Endothelial cell of umbilical vein (primary cell): ENCODE measurements around the gene TNFRSF11A. TPM values are rescaled to one million over a fixed set of nuclear protein-coding genes. Genes with fewer than 3 reads are reported as not detected.

Source experiments
- BruUV-seq: library from RNA; stranded (reverse); fragments of 400-500 nt; replicated peaks from 2 replicates; lab custom pipeline; 2021; lab: Mats Ljungman, UMichigan
- CTCF ChIA-PET: fragments of 300-600, 350-600 bp; sonication (Branson Sonifier 250); formaldehyde crosslinking; loops from one replicate; lab custom pipeline; 2021; ENCODE audit warnings: antibody characterized with exemption, inconsistent platforms; lab: Charles Lee
- POLR2A ChIA-PET: fragments of 300-600, 350-600 bp; sonication (Branson Sonifier 250); formaldehyde crosslinking; loops from one replicate; lab custom pipeline; 2021; ENCODE audit warnings: antibody characterized with exemption, inconsistent platforms; lab: Charles Lee
- DNase-seq: peaks from one replicate; pipeline ENCODE4 v3.0.0-alpha.2; 2011; ENCODE audit warnings: low read depth, low spot score
- FAIRE-seq: peaks from 2 replicates; lab custom pipeline; 2011; peaks lifted over from hg19 to GRCh38; lab: Jason Lieb, UNC
- H2AFZ ChIP-seq: 2 replicates; pipeline ENCODE4 v1.6.0; 2012; ENCODE audit warnings: low read depth, low read length, control low read depth, inconsistent platforms
- H3K27ac ChIP-seq: 2 replicates; pipeline ENCODE4 v1.5.1; 2011; ENCODE audit warnings: low read depth, mild to moderate bottlenecking, control low read depth, low read length, moderate library complexity; ENCODE audit not compliant: insufficient read depth
- H3K27me3 ChIP-seq, 2 experiments: 2 replicates each; pipeline versions ENCODE4 v1.6.0 to v1.6.1; 2011; ENCODE audit warnings: low read length in 2 of 2, mixed read lengths in 1 of 2; ENCODE audit not compliant: control insufficient read depth in 2 of 2, insufficient read depth in 2 of 2
- H3K36me3 ChIP-seq, 2 experiments: 2 replicates in 1 of 2; 3 replicates in 1 of 2; pipeline ENCODE4 v1.5.1; 2011; ENCODE audit warnings: low read length in 2 of 2, mild to moderate bottlenecking in 1 of 2, moderate library complexity in 1 of 2; ENCODE audit not compliant: control insufficient read depth in 2 of 2, insufficient read depth in 2 of 2; ENCODE audit errors: extremely low read depth in 1 of 2
- H3K4me1 ChIP-seq: 3 replicates; pipeline ENCODE4 v1.5.1; 2011; ENCODE audit warnings: mild to moderate bottlenecking, low read length; ENCODE audit not compliant: control insufficient read depth, insufficient read depth; ENCODE audit errors: extremely low read depth
- H3K4me2 ChIP-seq: 2 replicates; pipeline ENCODE4 v1.6.1; 2011; ENCODE audit warnings: low read length, control low read depth, mixed read lengths; ENCODE audit not compliant: insufficient read depth
- H3K4me3 ChIP-seq, 3 experiments: fragments of 200-600 bp in 1 of 3; sonication (generic), shearing (Covaris generic) in 1 of 3; replicated peaks in 1 of 3; 2 replicates each; pipeline ENCODE4 v1.5.1; 2011 to 2016; ENCODE audit warnings: control low read depth in 3 of 3, low read length in 3 of 3, mild to moderate bottlenecking in 2 of 3, inconsistent platforms in 1 of 3, low read depth in 1 of 3, moderate library complexity in 1 of 3; ENCODE audit not compliant: insufficient read depth in 1 of 3
- H3K79me2 ChIP-seq: 2 replicates; pipeline ENCODE4 v1.6.0; 2012; ENCODE audit warnings: low read length, inconsistent platforms; ENCODE audit not compliant: control insufficient read depth, insufficient read depth
- H3K9ac ChIP-seq: replicated peaks from 2 replicates; pipeline ENCODE3; 2011; ENCODE audit warnings: low read length, control low read depth; ENCODE audit not compliant: insufficient read depth; ENCODE audit errors: extremely low read depth
- H3K9me1 ChIP-seq: replicated peaks from 3 replicates; pipeline ENCODE4 v1.6.0; 2011; ENCODE audit warnings: mild to moderate bottlenecking, low read length; ENCODE audit not compliant: control insufficient read depth, insufficient read depth; ENCODE audit errors: extremely low read depth
- H3K9me3 ChIP-seq: replicated peaks from 2 replicates; pipeline ENCODE4 v1.5.1; 2012; ENCODE audit warnings: low read length, inconsistent platforms; ENCODE audit not compliant: control insufficient read depth, insufficient read depth
- H4K20me1 ChIP-seq: replicated peaks from 2 replicates; pipeline ENCODE3; 2011; ENCODE audit warnings: mild to moderate bottlenecking, low read length; ENCODE audit not compliant: control insufficient read depth, insufficient read depth; ENCODE audit errors: extremely low read depth
- EZH2 ChIP-seq: IDR thresholded peaks from 2 replicates; pipeline ENCODE4 v1.6.1; 2012; ENCODE audit warnings: borderline replicate concordance, low read depth, mild to moderate bottlenecking, moderate library complexity, low read length, inconsistent platforms; ENCODE audit not compliant: severe bottlenecking
- FOS ChIP-seq: IDR thresholded peaks from 2 replicates; pipeline ENCODE4 v1.6.1; 2011; ENCODE audit warnings: mild to moderate bottlenecking, low read length, moderate library complexity, borderline replicate concordance; ENCODE audit not compliant: insufficient read depth
- GATA2 ChIP-seq: IDR thresholded peaks from 2 replicates; pipeline ENCODE4 v1.7.0; 2011; ENCODE audit warnings: low read depth, mild to moderate bottlenecking, moderate library complexity, mixed read lengths, low read length; ENCODE audit not compliant: insufficient read length, insufficient read depth
- JUN ChIP-seq: IDR thresholded peaks from 2 replicates; pipeline ENCODE4 v1.6.1; 2011; ENCODE audit warnings: borderline replicate concordance, low read depth; ENCODE audit not compliant: insufficient read length, insufficient read depth
- MYC ChIP-seq: IDR thresholded peaks from one replicate; pipeline ENCODE4 v1.6.1; 2011; ENCODE audit warnings: mild to moderate bottlenecking, low read depth, low read length
- POLR2A ChIP-seq: IDR thresholded peaks from 2 replicates; pipeline ENCODE4 v1.6.1; 2012; ENCODE audit warnings: low read depth, mild to moderate bottlenecking, control low read depth, low read length
- POLR2AphosphoS5 ChIP-seq: IDR thresholded peaks from 2 replicates; pipeline ENCODE4 v1.6.1; 2012; ENCODE audit warnings: low read depth, mild to moderate bottlenecking, control low read depth, low read length, moderate library complexity; ENCODE audit not compliant: insufficient read depth
- dilution Hi-C: fragments of 300-500 bp; cut with MboI; formaldehyde crosslinking; loops from one replicate; pipeline ENCODE4 v1.15.0; 2019; ENCODE audit warnings: low sequenced_read_pairs; ENCODE audit not compliant: extremely low pct_ligation_motif_present
- intact Hi-C: fragments of 100-400 bp; cut with micrococcal nuclease; formaldehyde crosslinking; loops from one replicate; pipeline ENCODE4 v1.10.0; 2022
- polyA plus RNA-seq, 4 experiments: library from polyadenylated mRNA; depleted of rRNA in 3 of 4; stranded (reverse) in 3 of 4; unstranded in 1 of 4; fragments of >200 nt; gene quantifications; 2 replicates each; pipeline versions ENCODE4 v1.2.1 to v1.2.3, GENCODE V29; 2011 to 2012; ENCODE audit warnings: missing spikeins in 1 of 4
- total RNA-seq: library from RNA; stranded (reverse); gene quantifications from 2 replicates; pipeline ENCODE4 v1.2.3, GENCODE V29; 2021
- TF ChIP-seq, protein P1 (sequence below), 2 donors: IDR thresholded peaks; 1 replicate in 1 of 2; 2 replicates in 1 of 2; pipeline ENCODE4 v1.5.1; 2011; ENCODE audit warnings: low read length in 2 of 2, mild to moderate bottlenecking in 2 of 2, moderate library complexity in 2 of 2, control low read depth in 1 of 2, inconsistent platforms in 1 of 2, low read depth in 1 of 2; ENCODE audit not compliant: insufficient read depth in 1 of 2; ENCODE audit errors: extremely low read depth in 1 of 2
- TF ChIP-seq, protein P2 (sequence below): IDR thresholded peaks from 2 replicates; pipeline ENCODE4 v1.6.1; 2011; ENCODE audit not compliant: insufficient read depth, insufficient read length

The TNFRSF11A gene
- total and polyA plus RNA-seq, 2 donors (not counting 3 experiments of a cell fraction or from before 2014, with no cell fraction given) = 10.4 to 11.1 TPM

DNA sequence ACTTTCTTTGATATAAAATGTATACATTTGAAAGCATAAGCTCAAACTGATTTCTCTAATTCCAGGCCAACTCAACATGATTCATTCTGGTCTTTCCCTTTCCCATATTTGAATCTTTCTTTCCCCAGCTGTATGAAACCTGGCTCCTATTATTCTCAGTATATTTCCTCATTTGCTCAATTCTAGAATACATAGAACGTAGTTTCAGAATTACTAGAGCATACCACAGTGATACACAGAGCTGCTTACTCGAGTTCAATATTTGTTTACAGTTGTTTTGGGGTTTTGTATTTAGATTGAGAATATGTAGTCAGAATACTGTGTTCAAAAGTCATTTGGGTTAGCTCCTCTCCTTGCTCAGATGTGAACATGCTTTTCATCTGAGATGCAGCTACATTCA, 43.0 kb downstream of the TNFRSF11A start:
- TF ChIP-seq MYC = no peak
- TF ChIP-seq, protein P1, sequence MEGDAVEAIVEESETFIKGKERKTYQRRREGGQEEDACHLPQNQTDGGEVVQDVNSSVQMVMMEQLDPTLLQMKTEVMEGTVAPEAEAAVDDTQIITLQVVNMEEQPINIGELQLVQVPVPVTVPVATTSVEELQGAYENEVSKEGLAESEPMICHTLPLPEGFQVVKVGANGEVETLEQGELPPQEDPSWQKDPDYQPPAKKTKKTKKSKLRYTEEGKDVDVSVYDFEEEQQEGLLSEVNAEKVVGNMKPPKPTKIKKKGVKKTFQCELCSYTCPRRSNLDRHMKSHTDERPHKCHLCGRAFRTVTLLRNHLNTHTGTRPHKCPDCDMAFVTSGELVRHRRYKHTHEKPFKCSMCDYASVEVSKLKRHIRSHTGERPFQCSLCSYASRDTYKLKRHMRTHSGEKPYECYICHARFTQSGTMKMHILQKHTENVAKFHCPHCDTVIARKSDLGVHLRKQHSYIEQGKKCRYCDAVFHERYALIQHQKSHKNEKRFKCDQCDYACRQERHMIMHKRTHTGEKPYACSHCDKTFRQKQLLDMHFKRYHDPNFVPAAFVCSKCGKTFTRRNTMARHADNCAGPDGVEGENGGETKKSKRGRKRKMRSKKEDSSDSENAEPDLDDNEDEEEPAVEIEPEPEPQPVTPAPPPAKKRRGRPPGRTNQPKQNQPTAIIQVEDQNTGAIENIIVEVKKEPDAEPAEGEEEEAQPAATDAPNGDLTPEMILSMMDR (IDR thresholded peaks at IDR 0.05; ENCODE audit: extremely low read depth in 1 of 2, insufficient read depth in 1 of 2, low read depth in 1 of 2, low read length in 2 of 2) = no peak
- no peak for TF ChIP-seq EZH2
- no peak for TF ChIP-seq FOS
- TF ChIP-seq POLR2AphosphoS5 = no peak
- no peak for TF ChIP-seq POLR2A
- TF ChIP-seq, protein P2, sequence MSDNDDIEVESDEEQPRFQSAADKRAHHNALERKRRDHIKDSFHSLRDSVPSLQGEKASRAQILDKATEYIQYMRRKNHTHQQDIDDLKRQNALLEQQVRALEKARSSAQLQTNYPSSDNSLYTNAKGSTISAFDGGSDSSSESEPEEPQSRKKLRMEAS = no peak
- no peak for TF ChIP-seq GATA2
- no peak for TF ChIP-seq JUN
- Histone ChIP-seq H3K9me1 (no peaks in the 10 kb centered on the region), H2AFZ (no peak overlapping the region), H3K4me2 (no peak overlapping the region), H3K9ac (no peak overlapping the region), H3K9me3 (no peaks in the 10 kb centered on the region), H3K4me3 (no peak overlapping the region), H3K79me2 (no peaks in the 10 kb centered on the region), H3K27ac (no peak overlapping the region), H3K36me3 (peaks cover 0 to 23% of the 10 kb centered on the region in 2 experiments), H3K4me1 (no peaks in the 10 kb centered on the region), H4K20me1 (no peaks in the 10 kb centered on the region), H3K27me3 (no peaks in the 10 kb centered on the region)
- DNase-seq (no peak), FAIRE-seq (no peak)
- ChIA-PET POLR2A (no interaction called here), CTCF (interaction anchor here (1.0 kb wide), 1 partner anchor 94 kb away, joined by 3 read pairs; no protein-coding TSS in a partner anchor)
- BruUV-seq = no TSS peak
- dilution Hi-C loops = no loop called here
- intact Hi-C loops = no loop called here
